A549 (cell line): Measurements from ENCODE around the gene ATF6B. TPM values are rescaled to one million over a fixed set of nuclear protein-coding genes. Genes with fewer than 3 reads are reported as not detected.

ENCODE experiments used
- ATAC-seq, 2 experiments: fragments of 200-7000 bp in 1 of 2; fragments of >200 bp in 1 of 2; cut with Nextera tagmentation in 1 of 2; cut with Tn5 transposase in 1 of 2; 3 replicates each; pipeline versions ENCODE4 v1.8.0 to v1.9.1; 2018 to 2020; ENCODE audit warnings: mild to moderate bottlenecking in 1 of 2, moderate library complexity in 1 of 2
- CTCF ChIA-PET: fragments of 300-600 bp; sonication (Branson Sonifier 250); formaldehyde crosslinking; extraction: SDS; loops from one replicate; lab custom pipeline; 2021; ENCODE audit warnings: antibody characterized with exemption, inconsistent platforms; lab: Yijun Ruan, JAX
- POLR2A ChIA-PET: fragments of 350-600 bp; formaldehyde crosslinking; extraction: SDS; loops from one replicate; lab custom pipeline; 2021; ENCODE audit warnings: antibody characterized with exemption, inconsistent platforms; lab: Yijun Ruan, JAX
- DNase-seq, 2 experiments: peaks; one replicate each; pipeline versions ENCODE4 v3.0.0 to v3.0.0-alpha.2; 2011 to 2016; ENCODE audit warnings: low read depth in 1 of 2, low spot score in 1 of 2
- FAIRE-seq: peaks from 2 replicates; lab custom pipeline; 2011; peaks lifted over from hg19 to GRCh38; lab: Jason Lieb, UNC
- H3K27ac ChIP-seq, 2 experiments: fragments of >200 bp; sonication (Bioruptor Twin); formaldehyde crosslinking; 3 replicates each; pipeline ENCODE4 v1.5.1; 2016 to 2017
- H3K4me1 ChIP-seq: fragments of >200 bp; sonication (Bioruptor Twin); formaldehyde crosslinking; 3 replicates; pipeline ENCODE4 v1.6.1; 2016
- H3K4me2 ChIP-seq: fragments of >200 bp; sonication (Bioruptor Twin); formaldehyde crosslinking; 3 replicates; pipeline ENCODE4 v1.6.1; 2016
- H3K4me3 ChIP-seq: fragments of >200 bp; sonication (Bioruptor Twin); formaldehyde crosslinking; 3 replicates; pipeline ENCODE4 v1.5.1; 2016
- H3K9me3 ChIP-seq: fragments of >200 bp; sonication (Bioruptor Twin); formaldehyde crosslinking; 3 replicates; pipeline ENCODE4 v1.6.1; 2016
- BHLHE40 ChIP-seq: IDR thresholded peaks from 2 replicates; pipeline ENCODE4 v1.6.1; 2012; ENCODE audit warnings: low read depth, low read length, inconsistent platforms
- CBX8 ChIP-seq: fragments of 200-600 bp; sonication (generic); IDR thresholded peaks from 2 replicates; pipeline ENCODE4 v1.6.1; 2016
- CHD2 ChIP-seq: fragments of 150-350 bp; IDR thresholded peaks from 2 replicates; pipeline ENCODE4 v1.6.1; 2014; ENCODE audit warnings: low read length; ENCODE audit not compliant: partially characterized antibody
- CHD4 ChIP-seq: fragments of 200-600 bp; sonication (generic); IDR thresholded peaks from 2 replicates; pipeline ENCODE4 v1.6.1; 2016; ENCODE audit warnings: antibody characterized with exemption, mild to moderate bottlenecking, borderline replicate concordance
- EHF ChIP-seq: fragments of 250-450 bp; sonication (Bioruptor Pico); IDR thresholded peaks from 2 replicates; pipeline ENCODE4 v1.5.0; 2020; ENCODE audit warnings: mild to moderate bottlenecking
- FOXS1 ChIP-seq: fragments of 250-450 bp; sonication (Bioruptor Pico); IDR thresholded peaks from 2 replicates; pipeline ENCODE4 v1.5.0; 2020; ENCODE audit warnings: mild to moderate bottlenecking, moderate library complexity
- GATA3 ChIP-seq: IDR thresholded peaks from 2 replicates; pipeline ENCODE4 v1.6.1; 2012; ENCODE audit warnings: borderline replicate concordance
- HEYL ChIP-seq: fragments of 250-450 bp; sonication (Bioruptor Pico); IDR thresholded peaks from 2 replicates; pipeline ENCODE4 v1.8.0; 2021; ENCODE audit warnings: mild to moderate bottlenecking, moderate library complexity
- JUN ChIP-seq, 2 experiments: fragments of >200 bp; sonication (Bioruptor Twin); formaldehyde crosslinking; IDR thresholded peaks; 2 replicates in 1 of 2; 3 replicates in 1 of 2; pipeline ENCODE4 v1.6.1; 2016 to 2017
- MYC ChIP-seq: IDR thresholded peaks from 2 replicates; pipeline ENCODE4 v1.6.1; 2012; ENCODE audit warnings: mild to moderate bottlenecking, inconsistent platforms, low read length, improper control_type of control experiment, borderline replicate concordance
- NR3C1 ChIP-seq: fragments of >200 bp; sonication (Bioruptor Twin); formaldehyde crosslinking; IDR thresholded peaks from 3 replicates; pipeline ENCODE4 v1.6.1; 2017
- PBX3 ChIP-seq: IDR thresholded peaks from 2 replicates; pipeline ENCODE4 v1.6.1; 2012
- POLR2AphosphoS2 ChIP-seq: conservative IDR thresholded peaks from 2 replicates; pipeline ENCODE4 v1.6.1; 2012; ENCODE audit warnings: low read length, improper control_type of control experiment, inconsistent platforms
- RCOR1 ChIP-seq: fragments of 150-350 bp; IDR thresholded peaks from 2 replicates; pipeline ENCODE4 v1.6.1; 2014; ENCODE audit warnings: antibody characterized with exemption, low read length, low read depth
- SMC3 ChIP-seq: fragments of >200 bp; sonication (Bioruptor Twin); formaldehyde crosslinking; IDR thresholded peaks from 3 replicates; pipeline ENCODE4 v1.6.1; 2018; ENCODE audit warnings: inconsistent platforms
- TFCP2L1 ChIP-seq: fragments of 250-450 bp; sonication (Bioruptor Pico); IDR thresholded peaks from 2 replicates; pipeline ENCODE4 v1.5.0; 2021; ENCODE audit warnings: mild to moderate bottlenecking
- TP53 ChIP-seq: fragments of 250-450 bp; sonication (Bioruptor Pico); IDR thresholded peaks from 2 replicates; pipeline ENCODE4 v1.5.0; 2021; ENCODE audit warnings: mild to moderate bottlenecking, moderate library complexity
- ZC3H11A ChIP-seq: fragments of 450-650 bp; IDR thresholded peaks from 2 replicates; pipeline ENCODE4 v1.6.1; 2014; ENCODE audit warnings: antibody characterized with exemption, mild to moderate bottlenecking
- ZFP36 ChIP-seq: fragments of 450-650 bp; IDR thresholded peaks from 2 replicates; pipeline ENCODE4 v1.6.1; 2014; ENCODE audit warnings: borderline replicate concordance; ENCODE audit not compliant: partially characterized antibody
- ZNF302 ChIP-seq: fragments of 250-450 bp; sonication (Bioruptor Pico); IDR thresholded peaks from 2 replicates; pipeline ENCODE4 v1.9.0; 2021; ENCODE audit warnings: inconsistent platforms, mild to moderate bottlenecking, moderate library complexity
- ZSCAN20 ChIP-seq: fragments of 250-450 bp; sonication (Bioruptor Pico); IDR thresholded peaks from 2 replicates; pipeline ENCODE4 v1.8.0; 2022; ENCODE audit warnings: mild to moderate bottlenecking, moderate library complexity
- WGBS: methylation state at CpG from one replicate; pipeline ENCODE4 v1.1.6; 2017; ENCODE audit errors: missing lambda C conversion rate; 5-methylcytosine and 5-hydroxymethylcytosine counted together
- polyA plus RNA-seq, 4 experiments: library from polyadenylated mRNA; depleted of rRNA in 3 of 4; stranded (reverse); fragments of >200 nt; fragmentation: RNase III in 1 of 4; extraction: RNeasy Plus Mini Kit Qiagen cat#74134 plus additional on column Dnase treatment in 1 of 4; gene quantifications; 2 replicates in 3 of 4; 3 replicates in 1 of 4; pipeline ENCODE4 v1.2.3, GENCODE V29; 2011 to 2017
- TF ChIP-seq, protein P1 (sequence below): fragments of 200-600 bp; sonication (generic); IDR thresholded peaks from 2 replicates; pipeline ENCODE4 v1.6.1; 2016; ENCODE audit warnings: antibody characterized with exemption, mild to moderate bottlenecking, moderate library complexity
- TF ChIP-seq, protein P2 (sequence below): fragments of 250-450 bp; sonication (Bioruptor Pico); IDR thresholded peaks from 2 replicates; pipeline ENCODE4 v1.5.0; 2021; ENCODE audit warnings: mild to moderate bottlenecking, moderate library complexity, borderline replicate concordance

ATF6B gene
- polyA plus RNA-seq, 2 of the 4 experiments (the other 2 are of a cell fraction) = 19.3 to 29.0 TPM

- WGBS = 55% methylated on average over 8 of the region's 8 CpGs
Observed at GRCh38 chr6:32126880-32127279, 1.2 kb downstream of the ATF6B start.

GRCh38 chr6:32123681-32124080, 4.4 kb downstream of the ATF6B start:
- WGBS = 87% methylated on average over 4 of the region's 4 CpGs
- POLR2A ChIA-PET = no interaction called here
- FAIRE-seq = no peak

More at GRCh38 chr6:32126880-32127279, 1.2 kb downstream of the ATF6B start:
- peaks cover 16% of the 10 kb centered on the region for H3K4me1 ChIP-seq
- no peaks in the 10 kb centered on the region for H3K9me3 ChIP-seq
- POLR2A ChIA-PET = no interaction called here
- TF ChIP-seq, protein P1, sequence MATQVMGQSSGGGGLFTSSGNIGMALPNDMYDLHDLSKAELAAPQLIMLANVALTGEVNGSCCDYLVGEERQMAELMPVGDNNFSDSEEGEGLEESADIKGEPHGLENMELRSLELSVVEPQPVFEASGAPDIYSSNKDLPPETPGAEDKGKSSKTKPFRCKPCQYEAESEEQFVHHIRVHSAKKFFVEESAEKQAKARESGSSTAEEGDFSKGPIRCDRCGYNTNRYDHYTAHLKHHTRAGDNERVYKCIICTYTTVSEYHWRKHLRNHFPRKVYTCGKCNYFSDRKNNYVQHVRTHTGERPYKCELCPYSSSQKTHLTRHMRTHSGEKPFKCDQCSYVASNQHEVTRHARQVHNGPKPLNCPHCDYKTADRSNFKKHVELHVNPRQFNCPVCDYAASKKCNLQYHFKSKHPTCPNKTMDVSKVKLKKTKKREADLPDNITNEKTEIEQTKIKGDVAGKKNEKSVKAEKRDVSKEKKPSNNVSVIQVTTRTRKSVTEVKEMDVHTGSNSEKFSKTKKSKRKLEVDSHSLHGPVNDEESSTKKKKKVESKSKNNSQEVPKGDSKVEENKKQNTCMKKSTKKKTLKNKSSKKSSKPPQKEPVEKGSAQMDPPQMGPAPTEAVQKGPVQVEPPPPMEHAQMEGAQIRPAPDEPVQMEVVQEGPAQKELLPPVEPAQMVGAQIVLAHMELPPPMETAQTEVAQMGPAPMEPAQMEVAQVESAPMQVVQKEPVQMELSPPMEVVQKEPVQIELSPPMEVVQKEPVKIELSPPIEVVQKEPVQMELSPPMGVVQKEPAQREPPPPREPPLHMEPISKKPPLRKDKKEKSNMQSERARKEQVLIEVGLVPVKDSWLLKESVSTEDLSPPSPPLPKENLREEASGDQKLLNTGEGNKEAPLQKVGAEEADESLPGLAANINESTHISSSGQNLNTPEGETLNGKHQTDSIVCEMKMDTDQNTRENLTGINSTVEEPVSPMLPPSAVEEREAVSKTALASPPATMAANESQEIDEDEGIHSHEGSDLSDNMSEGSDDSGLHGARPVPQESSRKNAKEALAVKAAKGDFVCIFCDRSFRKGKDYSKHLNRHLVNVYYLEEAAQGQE = no peak
- TF ChIP-seq, all 56 proteins: peak for 0
- no peak for ATAC-seq
- Histone ChIP-seq H3K4me3 (peak overlapping the region; percentile 95; the same call in 1 of the 3 replicates), H3K27ac (no peak overlapping the region), H3K4me2 (peak overlapping the region; percentile 77)
- CTCF ChIA-PET = interaction anchor here (0.6 to 4.8 kb wide), 5 partner anchors 7 to 276 kb away, joined by 3 to 37 read pairs (median 9); partner anchors contain the start of gene PPT2
- FAIRE-seq = no peak
- DNase-seq = no peak

DNA sequence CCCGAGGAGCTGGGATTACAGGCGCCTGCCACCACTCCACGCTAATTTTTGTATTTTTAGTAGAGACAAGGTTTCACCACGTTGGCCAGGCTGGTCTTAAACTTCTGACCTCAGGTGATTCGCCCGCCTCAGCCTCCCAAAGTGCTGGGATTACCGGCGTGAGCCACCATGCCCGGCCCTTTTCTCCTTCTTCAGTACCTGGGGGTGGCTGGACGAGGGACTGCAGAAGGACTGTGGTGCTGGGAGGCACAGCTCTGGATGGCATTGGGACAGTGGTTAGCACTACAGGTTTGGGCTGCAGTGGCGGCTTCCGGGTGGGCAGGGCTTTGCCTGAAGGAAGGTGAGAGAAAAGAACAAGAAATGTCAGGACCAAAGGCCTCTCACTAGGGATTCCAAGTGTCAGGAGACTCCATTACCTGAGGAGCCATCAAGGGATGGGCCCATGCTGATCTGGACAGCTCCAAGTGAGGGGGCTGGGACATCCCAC, 7.4 kb downstream of the ATF6B start:
- DNase-seq (no peak), FAIRE-seq (no peak), ATAC-seq (no peak)
- Histone ChIP-seq H3K27ac (no peak overlapping the region), H3K9me3 (no peaks in the 10 kb centered on the region), H3K4me3 (no peak overlapping the region), H3K4me2 (no peak overlapping the region), H3K4me1 (0 out of 3 replicates have a peak, but pooled peaks cover 4% of the 10 kb centered on the region)
- POLR2A ChIA-PET = no interaction called here
- CTCF ChIA-PET = interaction anchor here (1.1 to 3.2 kb wide), 2 partner anchors 9 to 34 kb away, joined by 6 to 37 read pairs; partner anchors contain the start of genes ATF6B and FKBPL
- WGBS = 94% methylated on average over 9 of the region's 12 CpGs
- TF ChIP-seq CHD2 (no peak), CBX8 (no peak), FOXS1 (CRISPR knock-in tag) (no peak), POLR2AphosphoS2 (no peak), RCOR1 (no peak), CHD4 (no peak), JUN (IDR thresholded peaks at IDR 0.05) (no peak), HEYL (no peak), ZFP36 (no peak), NR3C1 (no peak), PBX3 (no peak), MYC (no peak), TP53 (CRISPR knock-in tag) (no peak), ZSCAN20 (CRISPR knock-in tag) (no peak), EHF (no peak), TFCP2L1 (CRISPR knock-in tag) (no peak)
- TF ChIP-seq, protein P2, sequence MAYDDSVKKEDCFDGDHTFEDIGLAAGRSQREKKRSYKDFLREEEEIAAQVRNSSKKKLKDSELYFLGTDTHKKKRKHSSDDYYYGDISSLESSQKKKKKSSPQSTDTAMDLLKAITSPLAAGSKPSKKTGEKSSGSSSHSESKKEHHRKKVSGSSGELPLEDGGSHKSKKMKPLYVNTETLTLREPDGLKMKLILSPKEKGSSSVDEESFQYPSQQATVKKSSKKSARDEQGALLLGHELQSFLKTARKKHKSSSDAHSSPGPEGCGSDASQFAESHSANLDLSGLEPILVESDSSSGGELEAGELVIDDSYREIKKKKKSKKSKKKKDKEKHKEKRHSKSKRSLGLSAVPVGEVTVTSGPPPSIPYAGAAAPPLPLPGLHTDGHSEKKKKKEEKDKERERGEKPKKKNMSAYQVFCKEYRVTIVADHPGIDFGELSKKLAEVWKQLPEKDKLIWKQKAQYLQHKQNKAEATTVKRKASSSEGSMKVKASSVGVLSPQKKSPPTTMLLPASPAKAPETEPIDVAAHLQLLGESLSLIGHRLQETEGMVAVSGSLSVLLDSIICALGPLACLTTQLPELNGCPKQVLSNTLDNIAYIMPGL (CRISPR knock-in tag) = no peak

More at GRCh38 chr6:32123681-32124080, 4.4 kb downstream of the ATF6B start:
- Histone ChIP-seq H3K27ac (no peak overlapping the region), H3K4me2 (no peak overlapping the region), H3K4me3 (no peak overlapping the region), H3K4me1 (peaks cover 12% of the 10 kb centered on the region), H3K9me3 (no peaks in the 10 kb centered on the region)
- TF ChIP-seq ZNF302 (no peak), ZC3H11A (no peak), SMC3 (no peak), BHLHE40 (no peak), TP53 (CRISPR knock-in tag) (no peak), CHD4 (no peak), RCOR1 (no peak), GATA3 (no peak), ZSCAN20 (CRISPR knock-in tag) (no peak)
- ATAC-seq (no peak), DNase-seq (no peak)
- CTCF ChIA-PET = interaction anchor here (0.5 to 0.7 kb wide), 2 partner anchors 24 to 76 kb away, joined by 3 read pairs; no protein-coding TSS in a partner anchor
